AG09309 (cell line): ENCODE measurements around the gene SESTD1.

Experiments
- DNase-seq: peaks from one replicate; pipeline ENCODE4 v3.0.0-alpha.2; 2010; ENCODE audit warnings: low read depth
- H3K4me3 ChIP-seq: 2 replicates; pipeline ENCODE4 v1.5.1; 2011; ENCODE audit warnings: mild to moderate bottlenecking, low read depth, low read length, moderate library complexity; ENCODE audit not compliant: control insufficient read depth
- CTCF ChIP-seq: IDR thresholded peaks from 2 replicates; pipeline ENCODE4 v1.5.1; 2011; ENCODE audit warnings: mild to moderate bottlenecking, low read depth, low read length, inconsistent platforms; ENCODE audit not compliant: insufficient read depth, control insufficient read depth; ENCODE audit errors: missing control alignments

Gene SESTD1

GRCh38 chr2:179239838-179240237, 24.8 kb downstream of the SESTD1 start:
- no peak overlapping the region for H3K4me3 ChIP-seq
- DNase-seq = no peak
- TF ChIP-seq CTCF = no peak

- TF ChIP-seq CTCF = no peak
- H3K4me3 ChIP-seq = no peak overlapping the region
- DNase-seq = no peak
Observed at GRCh38 chr2:179239195-179239594, 25.4 kb downstream of the SESTD1 start.

- H3K4me3 ChIP-seq = no peak overlapping the region
- TF ChIP-seq CTCF = no peak
- no peak for DNase-seq
Observed at GRCh38 chr2:179238027-179238426, 26.6 kb downstream of the SESTD1 start.

GRCh38 chr2:179237209-179237946, 27.3 kb downstream of the SESTD1 start:
- no peak for TF ChIP-seq CTCF
- no peak overlapping the region for H3K4me3 ChIP-seq
- no peak for DNase-seq

- TF ChIP-seq CTCF = no peak
- DNase-seq = peak; percentile 63
- no peak overlapping the region for H3K4me3 ChIP-seq
Observed at GRCh38 chr2:179235463-179236108, 29.0 kb downstream of the SESTD1 start.

GRCh38 chr2:179234658-179235240, 29.9 kb downstream of the SESTD1 start:
- no peak overlapping the region for H3K4me3 ChIP-seq
- TF ChIP-seq CTCF = no peak
- no peak for DNase-seq
